ENCODE measurements around the gene RC3H1. TPM values are rescaled to one million over a fixed set of nuclear protein-coding genes. Genes with fewer than 3 reads are reported as not detected.
A peak's percentile ranks its signal among the peaks of the same experiment; 100 is the strongest.

Gene RC3H1
- total and polyA plus RNA-seq, 2 of the 13 experiments (the other 11 are each of a cell fraction or from before 2014, with no cell fraction given): 11.2 to 19.6 TPM

- H4K20me1 ChIP-seq (ENCODE audit: insufficient read depth, low read length): peaks cover 7% of the 10 kb centered on the region; the same call in 1 of the 2 replicates
- POLR2A ChIA-PET: interaction anchor here (0.6 kb wide), 1 partner anchor 11 kb away, joined by 3 read pairs; no protein-coding TSS in a partner anchor
- DNase-seq (ENCODE audit: low spot score) (no peak), FAIRE-seq (no peak), ATAC-seq (no peak)
- BruUV-seq (replicated peaks): no TSS peak
- 96% methylated on average over 3 of the region's 3 CpGs for WGBS (ENCODE audit: low lambda C conversion rate)
- intact Hi-C loops (cut with micrococcal nuclease; ENCODE audit: unreplicated experiment) (no loop called here), in situ Hi-C loops (cut with HindIII; ENCODE audit: extremely low pct_ligation_motif_present, low pct_unique_long_range_greater_than_20kb) (no loop called here)
- TF ChIP-seq ZNF629 (CRISPR knock-in tag; conservative IDR thresholded peaks at IDR 0.05): peak; percentile 71
- no peak for TF ChIP-seq ZBTB1 (CRISPR knock-in tag; IDR thresholded peaks at IDR 0.05; ENCODE audit: borderline replicate concordance)
- H3K27ac ChIP-seq (ENCODE audit: extremely low read length, insufficient read depth, low read length): no peak overlapping the region
- H3K4me1 ChIP-seq (ENCODE audit: insufficient read depth, low read length): no peaks in the 10 kb centered on the region
- H3K27me3 ChIP-seq (ENCODE audit: control insufficient read depth in 1 of 2, insufficient read depth in 2 of 2, low read length in 2 of 2): no peaks in the 10 kb centered on the region
- CTCF ChIA-PET (ENCODE audit: low intra/inter-chr PET ratio, low total read pairs): no interaction called here
- H3K9me3 ChIP-seq (ENCODE audit: low read length): no peaks in the 10 kb centered on the region
- H3K36me3 ChIP-seq (replicated peaks in 1 of 2; ENCODE audit: control insufficient read depth in 1 of 2, insufficient read depth in 2 of 2, low read length in 2 of 2): peaks cover 3 to 30% of the 10 kb centered on the region in 2 experiments; a peak in 4 of 5 replicates
- no peak overlapping the region for H3K4me3 ChIP-seq (replicated peaks in 1 of 3; ENCODE audit: insufficient read depth in 1 of 3, low read depth in 2 of 3, low read length in 3 of 3)
- no peak overlapping the region for H3K9ac ChIP-seq (ENCODE audit: insufficient read depth, low read depth, low read length)
- H2AFZ ChIP-seq (ENCODE audit: low read length): no peak overlapping the region
- no peak overlapping the region for H3K4me2 ChIP-seq (ENCODE audit: low read depth, low read length)
- H3K79me2 ChIP-seq (ENCODE audit: insufficient read depth, low read length): peaks cover 71% of the 10 kb centered on the region
These were observed 21.8 kb downstream of the RC3H1 start for GRCh38 chr1:174000371-174000770.

- in situ Hi-C loops (cut with HindIII; ENCODE audit: extremely low pct_ligation_motif_present, low pct_unique_long_range_greater_than_20kb) (no loop called here), intact Hi-C loops (cut with micrococcal nuclease; ENCODE audit: unreplicated experiment) (no loop called here)
- DNase-seq (ENCODE audit: low spot score): no peak
- H3K4me3 ChIP-seq (replicated peaks in 1 of 3; ENCODE audit: insufficient read depth in 1 of 3, low read depth in 2 of 3, low read length in 3 of 3): no peak overlapping the region
- ChIA-PET CTCF (ENCODE audit: low intra/inter-chr PET ratio, low total read pairs) (no interaction called here), POLR2A (no interaction called here)
- 98% methylated on average over 1 of the region's 1 CpG for WGBS (ENCODE audit: low lambda C conversion rate)
- BruUV-seq (replicated peaks): no TSS peak
- H3K27ac ChIP-seq (ENCODE audit: extremely low read length, insufficient read depth, low read length): no peak overlapping the region
- no peak overlapping the region for H3K9ac ChIP-seq (ENCODE audit: insufficient read depth, low read depth, low read length)
- no peak for ATAC-seq
- no peak for TF ChIP-seq ZNF713 (CRISPR knock-in tag; IDR thresholded peaks at IDR 0.05)
- no peak for TF ChIP-seq ZBTB38 (CRISPR knock-in tag; IDR thresholded peaks at IDR 0.05)
- TF ChIP-seq ETV5 (CRISPR knock-in tag; IDR thresholded peaks at IDR 0.05; ENCODE audit: borderline replicate concordance): no peak
- no peak for TF ChIP-seq MAF1 (CRISPR knock-in tag; IDR thresholded peaks at IDR 0.05; ENCODE audit: borderline replicate concordance)
- TF ChIP-seq ZNF703 (CRISPR knock-in tag; IDR thresholded peaks at IDR 0.05; ENCODE audit: borderline replicate concordance): no peak
- TF ChIP-seq ZSCAN9 (CRISPR knock-in tag; IDR thresholded peaks at IDR 0.05; ENCODE audit: borderline replicate concordance): no peak
- no peak for TF ChIP-seq MIER2 (CRISPR knock-in tag; IDR thresholded peaks at IDR 0.05)
- TF ChIP-seq FOXM1 (CRISPR knock-in tag; IDR thresholded peaks at IDR 0.05): no peak
- no peak for TF ChIP-seq STAG1 (CRISPR knock-in tag; IDR thresholded peaks at IDR 0.05)
- no peak for TF ChIP-seq NR2F6 (IDR thresholded peaks at IDR 0.05)
- no peak for TF ChIP-seq NR2F6 (CRISPR knock-in tag; IDR thresholded peaks at IDR 0.05)
- TF ChIP-seq CHCHD3 (CRISPR knock-in tag; IDR thresholded peaks at IDR 0.05): no peak
- TF ChIP-seq KDM1A (CRISPR knock-in tag; IDR thresholded peaks at IDR 0.05): no peak
- no peak for TF ChIP-seq EZH2 (conservative IDR thresholded peaks at IDR 0.05; ENCODE audit: low read depth, low read length)
- no peak for TF ChIP-seq ZNF687 (CRISPR knock-in tag; IDR thresholded peaks at IDR 0.05)
- H3K4me1 ChIP-seq (ENCODE audit: insufficient read depth, low read length): no peaks in the 10 kb centered on the region
- no peaks in the 10 kb centered on the region for H3K27me3 ChIP-seq (ENCODE audit: control insufficient read depth in 1 of 2, insufficient read depth in 2 of 2, low read length in 2 of 2)
- H3K9me3 ChIP-seq (ENCODE audit: low read length): no peaks in the 10 kb centered on the region
- FAIRE-seq: no peak
- peaks cover 6% of the 10 kb centered on the region; the same call in 1 of the 2 replicates for H4K20me1 ChIP-seq (ENCODE audit: insufficient read depth, low read length)
- peaks cover 4 to 40% of the 10 kb centered on the region in 2 experiments; a peak in 4 of 5 replicates for H3K36me3 ChIP-seq (replicated peaks in 1 of 2; ENCODE audit: control insufficient read depth in 1 of 2, insufficient read depth in 2 of 2, low read length in 2 of 2)
- H2AFZ ChIP-seq (ENCODE audit: low read length): no peak overlapping the region
- no peak overlapping the region for H3K4me2 ChIP-seq (ENCODE audit: low read depth, low read length)
- peaks cover 55% of the 10 kb centered on the region for H3K79me2 ChIP-seq (ENCODE audit: insufficient read depth, low read length)
These were observed 24.4 kb downstream of the RC3H1 start for GRCh38 chr1:173997791-173998190.

All from HepG2 (cell line).